Mesothelial cell of epicardium (in vitro differentiated cells): ENCODE measurements around the gene TRPV5. TPM values are rescaled to one million over a fixed set of nuclear protein-coding genes. Genes with fewer than 3 reads are reported as not detected.

Source experiments
- DNase-seq, 2 experiments: peaks; one replicate each; pipeline ENCODE4 v3.0.0; 2021; ENCODE audit warnings: low spot score in 2 of 2; ENCODE audit not compliant: unreplicated experiment in 2 of 2
- H3K27ac Mint-ChIP-seq: 2 replicates; pipeline ENCODE4 v1.8.0; 2021; ENCODE audit warnings: mixed read lengths
- H3K27me3 Mint-ChIP-seq: 2 replicates; pipeline ENCODE4 v1.8.0; 2021; ENCODE audit warnings: low read depth, mixed read lengths
- H3K36me3 Mint-ChIP-seq: 2 replicates; pipeline ENCODE4 v1.8.0; 2021; ENCODE audit warnings: mixed read lengths
- H3K4me1 Mint-ChIP-seq: 2 replicates; pipeline ENCODE4 v1.8.0; 2021; ENCODE audit warnings: mixed read lengths
- H3K4me3 Mint-ChIP-seq: 2 replicates; pipeline ENCODE4 v1.8.0; 2021; ENCODE audit warnings: mild to moderate bottlenecking, moderate library complexity, mixed read lengths
- H3K9me3 Mint-ChIP-seq: 2 replicates; pipeline ENCODE4 v1.8.0; 2021; ENCODE audit warnings: mixed read lengths
- CTCF ChIP-seq: fragments of 200-600 bp; sonication (generic); IDR thresholded peaks from one replicate; pipeline ENCODE4 v1.5.0; 2021; ENCODE audit warnings: antibody characterized with exemption; ENCODE audit not compliant: unreplicated experiment
- total RNA-seq: library from RNA; stranded (reverse); gene quantifications from 3 replicates; pipeline ENCODE4 v1.2.1, GENCODE V29; 2021

TRPV5 gene
- total RNA-seq, 1 donor from 2014 or later = 0.56 TPM

DNA sequence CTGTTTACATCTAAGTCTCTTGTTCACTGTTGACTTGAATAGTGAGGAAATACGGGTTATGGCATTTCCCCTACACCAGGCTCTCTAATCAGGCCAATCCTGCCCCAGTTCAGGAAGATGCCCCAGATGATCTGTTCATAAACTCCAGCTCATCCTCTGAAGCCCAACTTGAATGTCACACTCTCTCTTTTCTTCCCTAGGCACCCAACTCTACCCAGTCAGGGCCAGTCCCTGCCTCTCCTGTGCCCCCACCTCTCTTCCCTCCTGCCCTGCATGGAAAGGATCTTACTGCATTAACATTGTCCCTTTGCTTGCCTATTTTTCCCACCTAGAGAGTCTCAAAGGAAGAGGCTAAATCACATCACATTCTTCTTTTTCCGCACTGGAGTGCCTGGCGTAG is 37.4 kb downstream of the TRPV5 start:
- Mint-ChIP-seq H3K36me3 (no peaks in the 10 kb centered on the region), H3K4me1 (peaks cover 12% of the 10 kb centered on the region), H3K4me3 (no peak overlapping the region), H3K9me3 (no peaks in the 10 kb centered on the region), H3K27ac (no peak overlapping the region), H3K27me3 (peaks cover 7% of the 10 kb centered on the region)
- no peak for TF ChIP-seq CTCF
- DNase-seq = no peak

- Mint-ChIP-seq H3K36me3 (no peaks in the 10 kb centered on the region), H3K9me3 (no peaks in the 10 kb centered on the region), H3K4me1 (peaks cover 12% of the 10 kb centered on the region), H3K4me3 (no peak overlapping the region), H3K27ac (no peak overlapping the region), H3K27me3 (peaks cover 7% of the 10 kb centered on the region)
- DNase-seq = no peak
- no peak for TF ChIP-seq CTCF
Observed at GRCh38 chr7:142894985-142895593, 38.5 kb downstream of the TRPV5 start.

DNA sequence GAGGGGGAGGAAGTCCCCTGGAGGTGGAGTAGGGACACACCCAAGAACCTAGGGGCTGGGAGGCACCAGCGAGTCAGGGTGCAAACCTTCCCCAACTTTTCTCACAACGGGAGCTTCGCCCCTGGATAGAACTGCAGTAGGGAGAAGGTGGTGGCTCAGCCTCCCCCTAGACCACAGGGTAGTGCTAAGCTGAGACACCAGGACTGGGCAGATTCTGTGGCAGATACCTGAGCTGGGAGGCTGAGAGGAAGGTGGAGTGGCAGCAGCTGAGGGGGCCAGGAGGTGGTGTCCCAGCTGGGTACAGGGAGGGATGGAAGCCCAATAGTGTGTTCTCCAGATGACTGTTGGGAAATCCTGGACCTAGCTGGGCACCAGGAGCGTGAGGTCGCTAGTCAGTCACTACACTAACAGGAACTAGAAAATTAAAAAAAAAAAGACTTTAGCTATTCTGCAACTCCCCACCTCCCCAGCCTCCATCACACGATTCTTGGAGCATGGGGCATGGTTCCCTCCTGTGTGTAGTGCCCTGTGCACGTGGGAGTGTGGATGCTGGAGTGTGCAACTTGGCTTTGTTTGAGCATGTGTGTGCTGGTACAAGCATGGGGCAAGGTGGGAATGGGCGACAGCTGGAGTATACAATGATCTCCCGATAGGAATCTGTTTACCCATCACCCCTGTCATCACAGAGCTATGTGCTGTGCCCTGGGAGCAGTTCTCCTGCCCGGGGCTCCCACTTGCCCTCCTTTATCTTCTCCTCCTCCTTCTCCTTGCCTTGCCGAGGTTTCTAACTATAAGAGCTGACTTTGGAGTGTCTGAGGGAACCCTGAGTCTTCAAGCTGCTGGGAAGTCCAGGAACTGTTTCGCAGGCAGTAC is 39.2 kb downstream of the TRPV5 start:
- TF ChIP-seq CTCF = no peak
- Mint-ChIP-seq H3K4me1 (peaks cover 12% of the 10 kb centered on the region), H3K9me3 (no peaks in the 10 kb centered on the region), H3K36me3 (no peaks in the 10 kb centered on the region), H3K27me3 (peaks cover 7% of the 10 kb centered on the region), H3K4me3 (no peak overlapping the region), H3K27ac (no peak overlapping the region)
- no peak for DNase-seq

DNA sequence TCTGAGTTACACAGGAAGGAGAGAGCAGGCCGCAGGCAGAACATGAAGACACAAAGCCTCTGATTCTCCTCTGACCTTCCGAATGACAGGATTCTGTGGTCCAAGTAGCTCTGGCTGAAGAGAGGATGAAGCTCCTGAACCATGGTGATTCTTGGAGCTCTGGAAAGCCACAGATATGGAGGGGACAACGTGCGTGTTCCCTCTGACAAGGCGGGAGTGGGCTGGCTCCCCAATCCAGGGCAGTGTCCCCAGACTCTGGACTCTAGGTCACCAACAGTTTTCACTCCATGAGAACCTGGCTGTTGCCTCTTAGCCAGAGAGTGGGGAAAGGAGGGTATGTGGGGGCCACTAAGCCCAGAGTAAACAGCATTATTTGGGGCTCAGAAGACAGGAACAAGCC is 40.6 kb downstream of the TRPV5 start:
- DNase-seq = no peak
- H3K4me3 Mint-ChIP-seq = no peak overlapping the region

GRCh38 chr7:142891490-142892082 is 42.0 kb downstream of the TRPV5 start:
- DNase-seq = no peak
- peaks cover 7% of the 10 kb centered on the region for H3K4me1 Mint-ChIP-seq
- no peak overlapping the region for H3K4me3 Mint-ChIP-seq
- TF ChIP-seq CTCF = no peak
- no peaks in the 10 kb centered on the region for H3K9me3 Mint-ChIP-seq
- H3K27me3 Mint-ChIP-seq = peaks cover 3% of the 10 kb centered on the region
- H3K36me3 Mint-ChIP-seq = no peaks in the 10 kb centered on the region
- H3K27ac Mint-ChIP-seq = no peak overlapping the region

More for the DNA sequence above, 40.6 kb downstream of the TRPV5 start:
- H3K9me3 Mint-ChIP-seq = no peaks in the 10 kb centered on the region
- H3K27ac Mint-ChIP-seq = no peak overlapping the region
- no peak for TF ChIP-seq CTCF
- H3K4me1 Mint-ChIP-seq = peaks cover 7% of the 10 kb centered on the region
- H3K36me3 Mint-ChIP-seq = no peaks in the 10 kb centered on the region
- peaks cover 7% of the 10 kb centered on the region for H3K27me3 Mint-ChIP-seq
